KMS-11 (cell line): Measurements from ENCODE around the gene FBN1.

Experiments
- H2AFZ ChIP-seq: fragments of 200-600 bp; sonication (generic); 2 replicates; pipeline ENCODE4 v1.6.1; 2016; ENCODE audit warnings: antibody characterized with exemption, mixed run types, low read depth
- H3K27ac ChIP-seq: fragments of 200-600 bp; sonication (generic); 2 replicates; pipeline ENCODE4 v1.6.1; 2016; ENCODE audit warnings: mild to moderate bottlenecking, mixed run types
- H3K27me3 ChIP-seq: fragments of 200-600 bp; sonication (generic); 2 replicates; pipeline ENCODE4 v1.6.1; 2017; ENCODE audit warnings: mild to moderate bottlenecking, low read depth, mixed run types, moderate library complexity; ENCODE audit not compliant: insufficient read depth
- H3K36me3 ChIP-seq: fragments of 200-600 bp; sonication (generic); 2 replicates; pipeline ENCODE4 v1.6.1; 2017; ENCODE audit warnings: mild to moderate bottlenecking, mixed run types; ENCODE audit not compliant: insufficient read depth
- H3K4me1 ChIP-seq: fragments of 200-600 bp; sonication (generic); 2 replicates; pipeline ENCODE4 v1.6.1; 2016; ENCODE audit warnings: mild to moderate bottlenecking, low read depth, mixed run types; ENCODE audit not compliant: poor library complexity, severe bottlenecking
- H3K4me2 ChIP-seq: fragments of 200-600 bp; sonication (generic); 2 replicates; pipeline ENCODE4 v1.7.0; 2016; ENCODE audit warnings: mild to moderate bottlenecking, mixed run types
- H3K4me3 ChIP-seq: fragments of 200-600 bp; sonication (generic); IDR thresholded peaks from 2 replicates; pipeline ENCODE4 v1.6.1; 2017; ENCODE audit warnings: low read depth, low read length, mixed read lengths; ENCODE audit not compliant: insufficient read depth
- H3K79me2 ChIP-seq: fragments of 200-600 bp; sonication (generic); 2 replicates; pipeline ENCODE4 v1.6.1; 2016; ENCODE audit warnings: low read depth, mixed run types; ENCODE audit not compliant: insufficient read depth
- H3K9ac ChIP-seq: fragments of 200-600 bp; sonication (generic); 2 replicates; pipeline ENCODE4 v1.6.1; 2016; ENCODE audit warnings: mild to moderate bottlenecking, mixed run types
- H4K20me1 ChIP-seq: fragments of 200-600 bp; sonication (generic); 2 replicates; pipeline ENCODE4 v1.6.1; 2016; ENCODE audit warnings: mild to moderate bottlenecking, mixed run types; ENCODE audit not compliant: insufficient read depth
- TF ChIP-seq, protein P1 (sequence below): fragments of 200-600 bp; sonication (generic); conservative IDR thresholded peaks from 2 replicates; pipeline ENCODE4 v1.6.1; 2017; ENCODE audit warnings: low read depth, mild to moderate bottlenecking, antibody characterized with exemption, low read length, moderate library complexity, mixed read lengths

Gene FBN1

DNA sequence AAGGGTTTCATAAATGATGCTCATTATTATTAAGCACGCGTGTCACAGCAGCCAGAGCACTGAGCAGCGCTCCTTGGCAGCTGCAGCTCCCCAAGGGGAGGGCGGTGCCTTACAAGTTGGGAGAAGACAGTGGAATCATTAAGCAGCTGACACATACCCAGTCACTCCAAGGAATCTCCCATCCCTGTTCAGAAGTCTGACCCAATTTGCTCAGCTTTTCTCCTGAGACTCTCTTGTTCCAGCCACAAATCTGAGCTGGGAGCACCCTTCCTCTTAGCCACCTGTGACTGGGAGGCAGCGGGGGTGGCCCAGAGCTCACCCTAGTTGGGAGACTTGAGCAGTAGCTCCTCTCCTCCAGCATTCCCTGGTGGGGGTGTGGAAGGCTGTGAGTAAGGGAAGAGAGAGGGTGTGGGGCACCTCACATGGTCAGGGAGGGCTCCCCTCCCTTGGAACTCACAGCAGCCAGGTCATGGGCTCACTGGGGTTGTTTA is 249.9 kb downstream of the FBN1 start:
- Histone ChIP-seq H3K4me2 (no peak overlapping the region), H3K79me2 (no peaks in the 10 kb centered on the region), H2AFZ (no peak overlapping the region), H3K4me3 (no peak overlapping the region), H3K36me3 (no peaks in the 10 kb centered on the region), H3K27ac (no peak overlapping the region), H3K27me3 (no peaks in the 10 kb centered on the region), H3K9ac (no peak overlapping the region), H3K4me1 (no peaks in the 10 kb centered on the region), H4K20me1 (no peaks in the 10 kb centered on the region)
- TF ChIP-seq, protein P1, sequence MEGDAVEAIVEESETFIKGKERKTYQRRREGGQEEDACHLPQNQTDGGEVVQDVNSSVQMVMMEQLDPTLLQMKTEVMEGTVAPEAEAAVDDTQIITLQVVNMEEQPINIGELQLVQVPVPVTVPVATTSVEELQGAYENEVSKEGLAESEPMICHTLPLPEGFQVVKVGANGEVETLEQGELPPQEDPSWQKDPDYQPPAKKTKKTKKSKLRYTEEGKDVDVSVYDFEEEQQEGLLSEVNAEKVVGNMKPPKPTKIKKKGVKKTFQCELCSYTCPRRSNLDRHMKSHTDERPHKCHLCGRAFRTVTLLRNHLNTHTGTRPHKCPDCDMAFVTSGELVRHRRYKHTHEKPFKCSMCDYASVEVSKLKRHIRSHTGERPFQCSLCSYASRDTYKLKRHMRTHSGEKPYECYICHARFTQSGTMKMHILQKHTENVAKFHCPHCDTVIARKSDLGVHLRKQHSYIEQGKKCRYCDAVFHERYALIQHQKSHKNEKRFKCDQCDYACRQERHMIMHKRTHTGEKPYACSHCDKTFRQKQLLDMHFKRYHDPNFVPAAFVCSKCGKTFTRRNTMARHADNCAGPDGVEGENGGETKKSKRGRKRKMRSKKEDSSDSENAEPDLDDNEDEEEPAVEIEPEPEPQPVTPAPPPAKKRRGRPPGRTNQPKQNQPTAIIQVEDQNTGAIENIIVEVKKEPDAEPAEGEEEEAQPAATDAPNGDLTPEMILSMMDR = no peak

DNA sequence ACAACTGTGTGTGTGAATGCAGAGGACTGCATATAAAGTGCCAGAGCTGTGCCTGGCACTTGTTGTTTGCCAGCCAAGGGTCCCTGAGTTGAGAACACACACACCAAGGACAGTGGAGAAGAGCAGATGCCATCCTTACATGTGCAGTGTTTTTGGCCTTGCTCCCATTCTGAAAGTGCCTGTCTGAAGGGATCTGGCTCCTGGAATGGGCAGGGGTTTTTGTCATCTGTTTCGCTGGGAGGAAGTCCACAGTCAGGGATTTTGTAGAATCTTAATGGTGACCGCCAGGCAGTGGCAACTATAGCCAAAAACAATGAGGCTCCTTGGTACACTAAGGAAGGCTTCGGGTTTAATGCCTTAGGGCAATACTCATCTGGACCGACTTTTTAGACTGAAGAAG is 250.5 kb downstream of the FBN1 start:
- H3K79me2 ChIP-seq = no peaks in the 10 kb centered on the region
- no peak overlapping the region for H3K9ac ChIP-seq
- no peak overlapping the region for H2AFZ ChIP-seq
- TF ChIP-seq, protein P1 = no peak
- H3K4me1 ChIP-seq = no peaks in the 10 kb centered on the region
- no peaks in the 10 kb centered on the region for H4K20me1 ChIP-seq
- no peaks in the 10 kb centered on the region for H3K27me3 ChIP-seq
- H3K4me2 ChIP-seq = no peak overlapping the region
- no peak overlapping the region for H3K4me3 ChIP-seq
- H3K36me3 ChIP-seq = no peaks in the 10 kb centered on the region
- no peak overlapping the region for H3K27ac ChIP-seq

DNA sequence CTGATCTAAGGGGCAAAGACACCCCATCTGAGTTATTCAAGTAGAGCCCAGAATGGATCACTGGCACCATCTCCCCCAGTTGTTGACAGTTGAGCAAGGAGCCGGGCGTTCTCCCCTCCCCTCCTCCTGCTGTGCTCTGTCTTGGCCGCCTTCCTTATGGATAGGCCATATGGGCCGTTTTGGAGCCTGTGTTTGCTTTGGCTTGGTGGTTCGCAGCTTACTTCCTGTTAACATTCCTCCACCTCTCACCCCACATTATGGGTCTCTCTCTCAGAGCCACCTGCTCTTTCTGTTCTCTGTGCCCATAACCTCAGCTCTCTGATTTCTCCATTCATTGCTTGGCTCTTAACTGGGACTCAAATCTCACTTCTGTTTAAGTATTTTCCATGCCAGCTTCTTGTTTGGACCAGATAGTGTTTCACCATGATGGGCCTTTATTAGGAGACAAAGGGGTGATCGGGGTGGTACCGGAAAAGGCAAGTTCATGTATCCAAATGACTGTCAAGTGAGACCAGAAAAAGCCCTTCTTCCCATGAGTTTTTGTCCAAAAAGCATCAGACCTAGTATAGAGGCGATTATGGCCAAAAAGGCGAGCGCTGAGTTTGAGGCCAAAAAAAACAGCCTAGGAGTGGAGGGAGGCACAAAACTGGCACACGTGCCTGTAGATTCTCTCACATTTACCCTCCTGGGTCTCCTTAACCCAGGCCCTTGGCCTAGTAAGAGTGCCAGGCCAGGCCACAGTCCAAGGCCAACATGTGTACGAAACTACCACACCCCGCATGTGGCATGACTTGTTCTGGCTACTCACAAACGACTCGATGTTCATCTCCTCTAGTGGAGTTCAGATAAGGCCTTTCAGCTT is 251.6 kb downstream of the FBN1 start:
- H3K9ac ChIP-seq = no peak overlapping the region
- no peak overlapping the region for H2AFZ ChIP-seq
- no peaks in the 10 kb centered on the region for H3K36me3 ChIP-seq
- no peaks in the 10 kb centered on the region for H3K4me1 ChIP-seq
- H3K4me3 ChIP-seq = no peak overlapping the region
- H3K27me3 ChIP-seq = no peaks in the 10 kb centered on the region
- H3K4me2 ChIP-seq = no peak overlapping the region
- H4K20me1 ChIP-seq = no peaks in the 10 kb centered on the region
- no peaks in the 10 kb centered on the region for H3K79me2 ChIP-seq
- TF ChIP-seq, protein P1 = no peak
- H3K27ac ChIP-seq = no peak overlapping the region

DNA sequence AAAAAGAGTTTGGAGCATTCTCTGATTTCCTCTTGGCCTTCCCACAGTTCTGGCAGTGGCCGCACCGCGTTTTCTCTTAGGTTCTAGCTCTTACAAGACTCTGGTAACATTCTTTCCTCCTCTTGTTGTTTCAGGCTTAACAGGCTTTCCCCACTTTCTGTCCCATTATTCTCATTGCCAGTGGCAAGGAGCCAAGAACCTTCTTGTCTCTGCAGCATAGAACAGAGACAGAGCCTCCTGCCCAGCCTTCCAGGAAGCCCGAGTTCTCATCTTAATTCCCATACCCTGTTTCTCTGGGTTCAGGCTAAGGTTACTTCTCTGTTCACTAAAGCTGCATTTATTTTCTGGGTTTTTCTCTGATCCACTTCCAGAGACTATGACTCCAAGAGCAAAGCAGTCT is 253.2 kb downstream of the FBN1 start:
- Histone ChIP-seq H3K4me3 (no peak overlapping the region), H3K9ac (no peak overlapping the region), H3K4me2 (no peak overlapping the region), H4K20me1 (no peaks in the 10 kb centered on the region), H3K79me2 (no peaks in the 10 kb centered on the region), H3K36me3 (no peaks in the 10 kb centered on the region), H3K27me3 (no peaks in the 10 kb centered on the region), H3K27ac (no peak overlapping the region), H3K4me1 (no peaks in the 10 kb centered on the region), H2AFZ (no peak overlapping the region)
- TF ChIP-seq, protein P1 = no peak
